Measurements from ENCODE around the gene SLTM.

DNA sequence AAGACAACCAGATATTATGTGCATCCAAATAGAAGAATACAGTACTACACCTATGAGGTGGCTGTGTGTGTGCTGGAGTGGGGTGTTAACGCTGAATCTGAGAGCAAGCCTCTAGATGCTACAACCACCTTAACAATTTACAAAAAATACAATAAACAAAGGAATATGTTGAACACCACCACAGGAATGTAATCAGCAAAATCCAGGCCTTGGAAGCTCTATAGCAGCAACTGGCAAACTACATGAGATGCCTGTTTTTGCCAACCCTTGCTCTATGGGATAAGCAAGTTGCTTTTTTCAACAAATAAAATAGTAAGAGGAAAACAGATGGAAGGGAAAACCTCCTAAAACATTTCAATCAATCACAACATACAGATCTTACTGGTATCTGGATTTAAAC, 23.9 kb downstream of the SLTM start:
- TF ChIP-seq, protein P1, sequence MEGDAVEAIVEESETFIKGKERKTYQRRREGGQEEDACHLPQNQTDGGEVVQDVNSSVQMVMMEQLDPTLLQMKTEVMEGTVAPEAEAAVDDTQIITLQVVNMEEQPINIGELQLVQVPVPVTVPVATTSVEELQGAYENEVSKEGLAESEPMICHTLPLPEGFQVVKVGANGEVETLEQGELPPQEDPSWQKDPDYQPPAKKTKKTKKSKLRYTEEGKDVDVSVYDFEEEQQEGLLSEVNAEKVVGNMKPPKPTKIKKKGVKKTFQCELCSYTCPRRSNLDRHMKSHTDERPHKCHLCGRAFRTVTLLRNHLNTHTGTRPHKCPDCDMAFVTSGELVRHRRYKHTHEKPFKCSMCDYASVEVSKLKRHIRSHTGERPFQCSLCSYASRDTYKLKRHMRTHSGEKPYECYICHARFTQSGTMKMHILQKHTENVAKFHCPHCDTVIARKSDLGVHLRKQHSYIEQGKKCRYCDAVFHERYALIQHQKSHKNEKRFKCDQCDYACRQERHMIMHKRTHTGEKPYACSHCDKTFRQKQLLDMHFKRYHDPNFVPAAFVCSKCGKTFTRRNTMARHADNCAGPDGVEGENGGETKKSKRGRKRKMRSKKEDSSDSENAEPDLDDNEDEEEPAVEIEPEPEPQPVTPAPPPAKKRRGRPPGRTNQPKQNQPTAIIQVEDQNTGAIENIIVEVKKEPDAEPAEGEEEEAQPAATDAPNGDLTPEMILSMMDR (optimal IDR thresholded peaks at IDR 0.05 in 1 of 3, IDR thresholded peaks at IDR 0.05 in 1 of 3, conservative IDR thresholded peaks at IDR 0.05 in 1 of 3; ENCODE audit: extremely low read depth in 1 of 3, insufficient read depth in 2 of 3, low read length in 3 of 3), result no peak
- TF ChIP-seq EZH2 (IDR thresholded peaks at IDR 0.05; ENCODE audit: low read length), result no peak

Data from keratinocyte (primary cell).